Panc1 (cell line): ENCODE measurements around the gene TSPYL1. TPM values are rescaled to one million over a fixed set of nuclear protein-coding genes. Genes with fewer than 3 reads are reported as not detected.

ENCODE experiments used
- ATAC-seq: fragments of 200-7000 bp; cut with Tn5 transposase; 2 replicates; pipeline ENCODE4 v1.9.1; 2020; ENCODE audit warnings: mild to moderate bottlenecking, moderate library complexity
- BruUV-seq: library from RNA; stranded (reverse); fragments of 400-500 nt; replicated peaks from 2 replicates; lab custom pipeline; 2021; lab: Mats Ljungman, UMichigan
- CTCF ChIA-PET: fragments of 300-600 bp; sonication (Branson Sonifier 250); formaldehyde crosslinking; loops from one replicate; lab custom pipeline; 2022; ENCODE audit warnings: antibody characterized with exemption; lab: Charles Lee
- POLR2A ChIA-PET: fragments of 300-600 bp; sonication (Branson Sonifier 250); formaldehyde crosslinking; loops from one replicate; lab custom pipeline; 2022; ENCODE audit warnings: antibody characterized with exemption; lab: Charles Lee
- DNase-seq: peaks from one replicate; pipeline ENCODE4 v3.0.0-alpha.2; 2010; ENCODE audit warnings: low read depth, low spot score
- H3K27ac ChIP-seq: 2 replicates; pipeline ENCODE4 v1.5.1; 2011; ENCODE audit warnings: mild to moderate bottlenecking, low read length, inconsistent platforms
- H3K27me3 ChIP-seq: fragments of 200-500 bp; sonication (Bioruptor generic); 2 replicates; pipeline ENCODE4 v1.6.0; 2014; ENCODE audit warnings: low read length, inconsistent platforms; ENCODE audit not compliant: control insufficient read depth, insufficient read depth
- H3K36me3 ChIP-seq: fragments of 200-500 bp; sonication (Bioruptor generic); 2 replicates; pipeline ENCODE4 v1.5.1; 2014; ENCODE audit warnings: inconsistent platforms, mild to moderate bottlenecking, low read length, moderate library complexity; ENCODE audit not compliant: control insufficient read depth, insufficient read depth
- H3K4me1 ChIP-seq: 2 replicates; pipeline ENCODE4 v1.5.1; 2011; ENCODE audit warnings: inconsistent platforms, mild to moderate bottlenecking, low read length, moderate library complexity; ENCODE audit not compliant: control insufficient read depth, insufficient read depth
- H3K4me3 ChIP-seq, 2 experiments: 2 replicates each; pipeline ENCODE4 v1.5.1; 2011 to 2012; ENCODE audit warnings: low read depth in 2 of 2, low read length in 2 of 2, mild to moderate bottlenecking in 2 of 2, inconsistent platforms in 1 of 2, moderate library complexity in 1 of 2
- H3K9me3 ChIP-seq: fragments of 200-500 bp; sonication (Bioruptor generic); 2 replicates; pipeline ENCODE4 v1.5.1; 2014; ENCODE audit warnings: low read depth, mild to moderate bottlenecking, inconsistent platforms, low read length, moderate library complexity; ENCODE audit not compliant: control insufficient read depth, insufficient read depth
- POLR2AphosphoS5 ChIP-seq: IDR thresholded peaks from 2 replicates; pipeline ENCODE4 v1.6.1; 2012; ENCODE audit warnings: mild to moderate bottlenecking, low read depth, low read length, moderate library complexity
- SIN3A ChIP-seq: IDR thresholded peaks from 2 replicates; pipeline ENCODE4 v1.6.1; 2012; ENCODE audit warnings: low read depth, mild to moderate bottlenecking, low read length, moderate library complexity, borderline replicate concordance; ENCODE audit not compliant: insufficient read depth
- TCF7L2 ChIP-seq: IDR thresholded peaks from 2 replicates; pipeline ENCODE4 v1.6.1; 2011; ENCODE audit warnings: mild to moderate bottlenecking, low read depth, low read length, inconsistent platforms
- in situ Hi-C: cut with HindIII; loops from 2 replicates; pipeline ENCODE4 v1.10.0; 2016; ENCODE audit warnings: low sequenced_read_pairs, low pct_unique_long_range_greater_than_20kb
- intact Hi-C: fragments of 100-400 bp; cut with micrococcal nuclease; formaldehyde crosslinking; loops from one replicate; pipeline ENCODE4 v1.10.0; 2022; ENCODE audit not compliant: unreplicated experiment
- total RNA-seq: library from RNA; stranded (reverse); gene quantifications from one replicate; pipeline ENCODE4 v1.2.1, GENCODE V29; 2021; ENCODE audit not compliant: unreplicated experiment
- TF ChIP-seq, protein P1 (sequence below), 2 experiments: IDR thresholded peaks; 2 replicates each; pipeline ENCODE4 v1.6.1; 2011 to 2012; ENCODE audit warnings: low read depth in 2 of 2, control low read depth in 1 of 2, low read length in 1 of 2, mild to moderate bottlenecking in 1 of 2, moderate library complexity in 1 of 2; ENCODE audit not compliant: insufficient read depth in 1 of 2
- TF ChIP-seq, protein P2 (sequence below): fragments of 450-650 bp; IDR thresholded peaks from 2 replicates; pipeline ENCODE4 v1.5.1; 2017; ENCODE audit warnings: mild to moderate bottlenecking

Gene TSPYL1
- total RNA-seq, 1 experiment from 2014 or later = 103 TPM

DNA sequence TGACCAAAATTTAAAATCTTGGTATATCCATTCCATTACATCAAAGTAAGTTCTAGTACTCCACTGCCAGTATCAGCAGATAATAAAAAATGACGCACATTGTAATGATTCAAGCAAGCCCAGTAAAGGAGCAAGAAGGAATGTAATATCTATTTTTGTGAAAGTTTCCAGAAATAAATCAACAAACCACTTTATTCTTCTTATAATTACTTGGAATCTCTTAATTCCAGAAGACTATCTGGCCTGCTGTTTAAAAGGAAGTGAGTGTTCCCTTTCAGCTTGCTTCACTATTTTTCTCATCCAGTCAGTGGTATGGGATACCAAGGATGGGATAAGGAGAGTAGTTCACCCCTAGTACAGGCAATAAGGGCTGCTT lies 48.8 kb upstream of the TSPYL1 start:
- intact Hi-C loops = no loop called here
- H3K27me3 ChIP-seq = no peaks in the 10 kb centered on the region
- in situ Hi-C loops = no loop called here
- ChIA-PET CTCF (no interaction called here), POLR2A (no interaction called here)
- ATAC-seq (no peak), DNase-seq (no peak)
- no peak overlapping the region for H3K27ac ChIP-seq
- no TSS peak for BruUV-seq
- H3K4me3 ChIP-seq = no peak overlapping the region
- H3K36me3 ChIP-seq = no peaks in the 10 kb centered on the region
- TF ChIP-seq TCF7L2 (no peak), SIN3A (no peak), POLR2AphosphoS5 (no peak)
- TF ChIP-seq, protein P1, sequence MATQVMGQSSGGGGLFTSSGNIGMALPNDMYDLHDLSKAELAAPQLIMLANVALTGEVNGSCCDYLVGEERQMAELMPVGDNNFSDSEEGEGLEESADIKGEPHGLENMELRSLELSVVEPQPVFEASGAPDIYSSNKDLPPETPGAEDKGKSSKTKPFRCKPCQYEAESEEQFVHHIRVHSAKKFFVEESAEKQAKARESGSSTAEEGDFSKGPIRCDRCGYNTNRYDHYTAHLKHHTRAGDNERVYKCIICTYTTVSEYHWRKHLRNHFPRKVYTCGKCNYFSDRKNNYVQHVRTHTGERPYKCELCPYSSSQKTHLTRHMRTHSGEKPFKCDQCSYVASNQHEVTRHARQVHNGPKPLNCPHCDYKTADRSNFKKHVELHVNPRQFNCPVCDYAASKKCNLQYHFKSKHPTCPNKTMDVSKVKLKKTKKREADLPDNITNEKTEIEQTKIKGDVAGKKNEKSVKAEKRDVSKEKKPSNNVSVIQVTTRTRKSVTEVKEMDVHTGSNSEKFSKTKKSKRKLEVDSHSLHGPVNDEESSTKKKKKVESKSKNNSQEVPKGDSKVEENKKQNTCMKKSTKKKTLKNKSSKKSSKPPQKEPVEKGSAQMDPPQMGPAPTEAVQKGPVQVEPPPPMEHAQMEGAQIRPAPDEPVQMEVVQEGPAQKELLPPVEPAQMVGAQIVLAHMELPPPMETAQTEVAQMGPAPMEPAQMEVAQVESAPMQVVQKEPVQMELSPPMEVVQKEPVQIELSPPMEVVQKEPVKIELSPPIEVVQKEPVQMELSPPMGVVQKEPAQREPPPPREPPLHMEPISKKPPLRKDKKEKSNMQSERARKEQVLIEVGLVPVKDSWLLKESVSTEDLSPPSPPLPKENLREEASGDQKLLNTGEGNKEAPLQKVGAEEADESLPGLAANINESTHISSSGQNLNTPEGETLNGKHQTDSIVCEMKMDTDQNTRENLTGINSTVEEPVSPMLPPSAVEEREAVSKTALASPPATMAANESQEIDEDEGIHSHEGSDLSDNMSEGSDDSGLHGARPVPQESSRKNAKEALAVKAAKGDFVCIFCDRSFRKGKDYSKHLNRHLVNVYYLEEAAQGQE (IDR thresholded peaks at IDR 0.05; ENCODE audit: insufficient read depth in 1 of 2, low read depth in 2 of 2, low read length in 1 of 2) = no peak
- TF ChIP-seq, protein P2, sequence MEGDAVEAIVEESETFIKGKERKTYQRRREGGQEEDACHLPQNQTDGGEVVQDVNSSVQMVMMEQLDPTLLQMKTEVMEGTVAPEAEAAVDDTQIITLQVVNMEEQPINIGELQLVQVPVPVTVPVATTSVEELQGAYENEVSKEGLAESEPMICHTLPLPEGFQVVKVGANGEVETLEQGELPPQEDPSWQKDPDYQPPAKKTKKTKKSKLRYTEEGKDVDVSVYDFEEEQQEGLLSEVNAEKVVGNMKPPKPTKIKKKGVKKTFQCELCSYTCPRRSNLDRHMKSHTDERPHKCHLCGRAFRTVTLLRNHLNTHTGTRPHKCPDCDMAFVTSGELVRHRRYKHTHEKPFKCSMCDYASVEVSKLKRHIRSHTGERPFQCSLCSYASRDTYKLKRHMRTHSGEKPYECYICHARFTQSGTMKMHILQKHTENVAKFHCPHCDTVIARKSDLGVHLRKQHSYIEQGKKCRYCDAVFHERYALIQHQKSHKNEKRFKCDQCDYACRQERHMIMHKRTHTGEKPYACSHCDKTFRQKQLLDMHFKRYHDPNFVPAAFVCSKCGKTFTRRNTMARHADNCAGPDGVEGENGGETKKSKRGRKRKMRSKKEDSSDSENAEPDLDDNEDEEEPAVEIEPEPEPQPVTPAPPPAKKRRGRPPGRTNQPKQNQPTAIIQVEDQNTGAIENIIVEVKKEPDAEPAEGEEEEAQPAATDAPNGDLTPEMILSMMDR = no peak
- no peaks in the 10 kb centered on the region for H3K9me3 ChIP-seq
- no peaks in the 10 kb centered on the region for H3K4me1 ChIP-seq

DNA sequence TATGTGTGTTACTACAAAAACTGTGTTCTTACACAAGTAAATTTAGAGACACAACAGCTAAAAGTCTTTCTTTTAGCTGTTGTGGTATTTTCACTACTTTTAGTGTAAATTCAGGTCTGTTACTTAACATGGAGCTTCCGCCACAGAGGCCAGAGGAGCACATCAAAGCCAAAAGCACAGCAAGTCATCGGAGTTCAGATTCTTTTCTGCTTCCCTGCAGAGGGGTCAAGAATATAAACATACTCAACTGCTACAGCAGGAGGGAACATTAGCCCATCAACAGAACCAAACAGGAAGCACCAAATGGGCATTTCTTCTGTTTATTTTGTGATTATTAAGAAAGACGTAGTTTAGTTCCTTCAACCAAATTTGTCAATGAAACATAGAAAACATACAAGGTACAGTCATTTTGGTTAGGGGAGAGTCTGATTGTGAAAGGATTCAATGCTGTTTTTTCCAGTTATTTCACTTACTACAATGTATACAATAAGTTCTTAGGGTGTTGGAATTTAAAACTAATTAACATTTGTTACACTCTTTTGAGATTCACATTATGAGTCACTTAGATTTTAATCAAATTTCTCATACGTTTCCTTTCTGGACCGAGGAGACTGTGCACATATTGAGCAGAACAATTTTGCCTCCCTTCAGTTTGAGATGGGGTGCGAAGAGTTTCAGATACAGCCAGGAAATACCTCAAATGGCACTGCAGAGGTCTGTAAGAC lies 48.2 kb upstream of the TSPYL1 start:
- POLR2A ChIA-PET = no interaction called here
- no peaks in the 10 kb centered on the region for H3K36me3 ChIP-seq
- CTCF ChIA-PET = no interaction called here
- ATAC-seq (no peak), DNase-seq (no peak)
- TF ChIP-seq TCF7L2 = no peak
- TF ChIP-seq, protein P2 = no peak
- TF ChIP-seq, protein P1 (IDR thresholded peaks at IDR 0.05; ENCODE audit: insufficient read depth in 1 of 2, low read depth in 2 of 2, low read length in 1 of 2) = no peak
- no peak for TF ChIP-seq POLR2AphosphoS5
- no peak for TF ChIP-seq SIN3A
- H3K27me3 ChIP-seq = no peaks in the 10 kb centered on the region
- H3K4me3 ChIP-seq = no peak overlapping the region
- no peaks in the 10 kb centered on the region for H3K4me1 ChIP-seq
- no peak overlapping the region for H3K27ac ChIP-seq
- in situ Hi-C loops = no loop called here
- intact Hi-C loops = no loop called here
- H3K9me3 ChIP-seq = no peaks in the 10 kb centered on the region
- BruUV-seq = no TSS peak
